Neural crest cell (in vitro differentiated cells): ENCODE measurements around the gene GAS6. TPM values are rescaled to one million over a fixed set of nuclear protein-coding genes. Genes with fewer than 3 reads are reported as not detected.
"Not testable (repeated sequence)": the region's sequence is repeated elsewhere in the genome, so short reads cannot be mapped to it uniquely, and the experiment has no call there.

Experiments used
- DNase-seq: peaks from one replicate; pipeline ENCODE4 v3.0.0; 2021; ENCODE audit warnings: low read depth, mixed read lengths, low spot score
- H3K27ac Mint-ChIP-seq: one replicate; pipeline ENCODE4 v1.8.0; 2021; ENCODE audit warnings: mild to moderate bottlenecking, mixed read lengths; ENCODE audit not compliant: unreplicated experiment
- H3K27me3 Mint-ChIP-seq: 2 replicates; pipeline ENCODE4 v1.8.0; 2021; ENCODE audit warnings: low read depth, mild to moderate bottlenecking, mixed read lengths
- H3K36me3 Mint-ChIP-seq: 2 replicates; pipeline ENCODE4 v1.8.0; 2021; ENCODE audit warnings: low read depth, mild to moderate bottlenecking, mixed read lengths
- H3K4me1 Mint-ChIP-seq: 2 replicates; pipeline ENCODE4 v1.8.0; 2021; ENCODE audit warnings: mixed read lengths
- H3K4me3 Mint-ChIP-seq: one replicate; pipeline ENCODE4 v1.8.0; 2021; ENCODE audit warnings: mild to moderate bottlenecking, mixed read lengths
- H3K9me3 Mint-ChIP-seq: 2 replicates; pipeline ENCODE4 v1.8.0; 2021; ENCODE audit warnings: mixed read lengths
- long read RNA-seq: library from polyadenylated mRNA; unstranded; transcript quantifications from one replicate; pipeline ENCODE4 v2.0.0, GENCODE V29; 2020
- total RNA-seq: library from RNA; stranded (reverse); gene quantifications from 2 replicates; pipeline ENCODE4 v1.2.1, GENCODE V29; 2021
- TF ChIP-seq, protein P1 (sequence below): fragments of 200-600 bp; sonication (generic); conservative IDR thresholded peaks from 2 replicates; pipeline ENCODE4 v1.5.0; 2021; ENCODE audit warnings: antibody characterized with exemption, mild to moderate bottlenecking

GAS6 gene
- total RNA-seq: 7.7 and 9.0 TPM in 2 replicates
- long read RNA-seq, partial matches to known transcripts: 1 of 1 reads
- long read RNA-seq, other reads (novel, unspliced or antisense): 0 of 1 reads

DNA sequence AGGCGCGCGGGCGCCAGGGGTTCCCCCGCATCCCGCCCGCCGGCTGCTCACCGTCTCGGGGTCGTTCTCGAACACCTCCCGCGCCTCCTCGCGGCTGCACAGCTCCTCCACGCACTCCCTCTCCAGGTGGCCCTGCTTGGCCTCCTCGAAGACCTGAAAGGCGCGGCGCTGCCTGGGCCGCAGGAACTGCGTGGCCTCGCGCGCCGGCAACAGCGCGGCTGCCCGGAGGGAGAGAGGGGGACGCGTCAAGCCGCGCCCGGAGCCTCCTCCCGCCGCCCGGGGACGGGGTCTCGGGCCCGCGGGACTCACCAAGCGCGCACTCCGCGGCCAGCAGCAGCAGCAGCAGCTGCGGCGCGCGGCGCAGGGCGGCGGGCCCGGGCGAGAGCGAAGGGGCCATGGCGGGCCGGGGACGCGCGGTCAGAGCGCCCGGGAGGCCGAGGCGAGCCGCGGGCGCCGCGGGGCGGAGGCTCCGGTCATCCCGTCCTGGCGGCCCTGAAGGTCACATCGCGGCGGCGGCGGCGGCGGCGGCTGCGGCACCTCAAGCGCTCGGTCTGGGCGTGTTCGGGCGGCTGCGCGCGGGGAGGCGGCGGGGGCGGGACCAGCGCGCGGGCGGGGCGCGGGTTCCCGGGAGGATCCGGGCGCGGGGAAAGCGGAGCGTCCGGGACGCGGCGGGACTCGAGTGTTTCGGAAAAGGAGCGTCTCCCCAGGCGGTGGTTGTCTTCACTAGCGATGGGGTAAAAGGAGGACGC lies at the start of gene GAS6:
Gene GAS6, minus strand, starts transcription at position 553 of the 749 bp plus-strand sequence. Its CDS starts 156 bp downstream, at position 397.
- Mint-ChIP-seq H3K27me3 (peaks cover 59% of the 10 kb centered on the region), H3K9me3 (peaks cover 7% of the 10 kb centered on the region), H3K4me3 (peak within 1 kb of the TSS; percentile 78), H3K27ac (no peak within 1 kb of the TSS), H3K4me1 (peaks cover 49% of the 10 kb centered on the region), H3K36me3 (peaks cover 3% of the 10 kb centered on the region)
- peak; percentile 40 for DNase-seq
- TF ChIP-seq, protein P1, sequence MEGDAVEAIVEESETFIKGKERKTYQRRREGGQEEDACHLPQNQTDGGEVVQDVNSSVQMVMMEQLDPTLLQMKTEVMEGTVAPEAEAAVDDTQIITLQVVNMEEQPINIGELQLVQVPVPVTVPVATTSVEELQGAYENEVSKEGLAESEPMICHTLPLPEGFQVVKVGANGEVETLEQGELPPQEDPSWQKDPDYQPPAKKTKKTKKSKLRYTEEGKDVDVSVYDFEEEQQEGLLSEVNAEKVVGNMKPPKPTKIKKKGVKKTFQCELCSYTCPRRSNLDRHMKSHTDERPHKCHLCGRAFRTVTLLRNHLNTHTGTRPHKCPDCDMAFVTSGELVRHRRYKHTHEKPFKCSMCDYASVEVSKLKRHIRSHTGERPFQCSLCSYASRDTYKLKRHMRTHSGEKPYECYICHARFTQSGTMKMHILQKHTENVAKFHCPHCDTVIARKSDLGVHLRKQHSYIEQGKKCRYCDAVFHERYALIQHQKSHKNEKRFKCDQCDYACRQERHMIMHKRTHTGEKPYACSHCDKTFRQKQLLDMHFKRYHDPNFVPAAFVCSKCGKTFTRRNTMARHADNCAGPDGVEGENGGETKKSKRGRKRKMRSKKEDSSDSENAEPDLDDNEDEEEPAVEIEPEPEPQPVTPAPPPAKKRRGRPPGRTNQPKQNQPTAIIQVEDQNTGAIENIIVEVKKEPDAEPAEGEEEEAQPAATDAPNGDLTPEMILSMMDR: no peak

DNA sequence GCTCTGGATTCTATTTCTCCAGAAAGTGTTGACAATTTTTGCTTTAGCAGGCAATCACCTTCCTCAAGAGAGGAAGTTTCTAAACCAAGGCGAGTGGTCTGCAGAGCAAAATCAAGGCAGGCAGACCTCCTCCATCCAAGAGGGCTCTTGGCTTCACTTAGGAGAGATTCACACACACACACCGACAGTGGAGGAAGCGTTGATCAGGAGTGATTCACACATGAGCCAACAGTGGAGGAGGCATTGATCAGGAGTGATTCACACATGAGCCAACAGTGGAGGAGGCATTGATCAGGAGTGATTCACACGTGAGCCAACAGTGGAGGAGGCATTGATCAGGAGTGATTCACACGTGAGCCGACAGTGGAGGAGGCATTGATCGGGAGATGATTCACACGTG lies 49.5 kb upstream of the GAS6 start:
- H3K4me3 Mint-ChIP-seq, DNase-seq, H3K9me3 Mint-ChIP-seq, H3K36me3 Mint-ChIP-seq, H3K27ac Mint-ChIP-seq, H3K4me1 Mint-ChIP-seq: not testable (repeated sequence)
- peaks cover 11% of the 10 kb centered on the region for H3K27me3 Mint-ChIP-seq

DNA sequence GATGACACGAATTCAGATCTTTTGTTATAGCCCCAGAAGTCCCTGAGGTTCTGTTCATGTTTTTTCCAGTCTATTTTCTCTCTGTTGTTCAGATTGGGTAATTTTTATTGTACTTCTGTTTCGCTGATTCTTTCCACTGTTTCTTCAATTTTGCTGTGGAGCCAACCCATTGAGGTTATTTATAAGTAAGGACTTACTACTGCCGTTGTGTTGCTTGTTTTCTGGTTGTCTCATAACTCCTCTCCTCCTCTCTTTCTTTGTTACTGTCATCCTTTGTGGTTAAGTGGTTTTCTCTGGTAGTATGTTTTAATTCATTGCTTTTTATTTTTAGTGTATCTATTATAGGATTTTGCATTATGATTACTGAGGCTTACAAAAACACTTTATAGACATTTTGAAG lies 48.7 kb upstream of the GAS6 start:
- H3K4me1 Mint-ChIP-seq: no peaks in the 10 kb centered on the region
- H3K4me3 Mint-ChIP-seq: no peak overlapping the region
- no peak overlapping the region for H3K27ac Mint-ChIP-seq
- peaks cover 14% of the 10 kb centered on the region for H3K27me3 Mint-ChIP-seq
- H3K36me3 Mint-ChIP-seq: no peaks in the 10 kb centered on the region
- no peak for DNase-seq
- TF ChIP-seq, protein P1: no peak
- peaks cover 3% of the 10 kb centered on the region for H3K9me3 Mint-ChIP-seq

DNA sequence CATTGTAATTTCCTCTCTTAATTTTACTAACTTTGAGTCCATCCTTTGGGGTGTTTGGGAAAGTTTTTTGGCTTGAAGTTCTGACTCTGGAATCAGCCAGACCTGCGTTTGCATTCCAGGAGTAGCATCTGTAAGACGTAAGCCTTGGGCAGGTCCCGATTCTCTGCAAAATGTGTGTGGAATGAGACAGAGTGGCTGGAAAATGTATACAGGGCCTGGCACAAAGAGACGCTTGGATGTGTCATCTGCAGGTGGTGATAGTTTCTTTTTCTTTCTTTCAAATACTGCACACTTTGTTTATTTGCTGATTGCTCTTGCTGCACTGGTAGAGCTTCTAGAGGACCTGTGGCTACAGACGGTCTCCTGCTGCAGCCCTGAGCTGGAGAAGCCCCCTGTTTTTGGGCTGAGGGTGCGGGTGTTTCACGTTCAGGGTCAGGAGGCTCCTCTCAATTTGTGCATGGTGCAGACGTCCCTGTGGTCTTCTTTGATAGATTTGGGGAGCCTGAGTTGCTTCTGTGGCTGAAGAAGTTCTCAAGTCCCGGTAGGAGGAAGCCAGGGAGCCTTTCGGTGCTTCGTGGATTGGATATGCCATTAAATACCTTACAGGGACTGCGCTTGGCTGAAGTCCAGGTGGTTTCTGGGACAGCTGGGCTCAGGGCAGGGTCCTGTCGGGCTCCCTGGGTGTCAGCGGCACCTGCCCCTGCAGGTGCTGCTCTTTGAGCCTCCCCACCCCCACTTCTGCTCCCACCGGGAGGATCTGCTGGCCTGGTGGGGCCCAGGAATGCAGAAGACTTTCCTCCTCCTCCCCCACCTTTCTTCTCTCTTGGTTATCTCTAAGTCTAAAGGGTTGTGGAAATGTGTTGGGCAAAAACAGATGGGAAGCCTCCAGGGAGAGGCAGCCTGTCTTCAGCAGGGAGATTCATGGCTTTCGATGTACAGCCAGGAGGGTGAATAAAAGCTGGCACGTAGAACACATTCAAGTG lies 44.0 kb upstream of the GAS6 start:
- DNase-seq: no peak
- Mint-ChIP-seq H3K4me1 (no peaks in the 10 kb centered on the region), H3K27me3 (peaks cover 9% of the 10 kb centered on the region), H3K9me3 (peaks cover 3% of the 10 kb centered on the region), H3K36me3 (no peaks in the 10 kb centered on the region), H3K27ac (no peak overlapping the region), H3K4me3 (no peak overlapping the region)
- TF ChIP-seq, protein P1: no peak

DNA sequence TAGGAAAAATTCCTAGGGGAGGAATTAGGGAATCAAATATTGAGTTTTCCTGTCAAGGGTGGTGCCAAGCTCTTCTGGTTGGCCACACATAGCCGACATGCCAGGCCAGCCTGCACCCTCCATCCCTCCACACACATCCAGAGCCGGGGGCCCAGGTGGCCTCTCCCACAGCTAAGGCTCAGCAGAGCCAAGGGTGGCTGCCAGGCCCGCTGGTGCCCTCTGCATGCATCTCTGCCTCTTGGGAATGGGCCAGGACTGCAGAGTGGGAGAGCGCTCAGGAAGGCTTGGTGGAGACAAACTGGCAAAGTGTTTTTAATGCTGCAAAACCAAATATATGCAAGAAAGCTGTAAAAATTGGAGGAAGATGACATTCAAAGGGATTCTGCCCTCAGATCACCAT lies 42.7 kb upstream of the GAS6 start:
- Mint-ChIP-seq H3K27me3 (peaks cover 7% of the 10 kb centered on the region), H3K27ac (no peak overlapping the region), H3K4me3 (no peak overlapping the region), H3K36me3 (no peaks in the 10 kb centered on the region), H3K4me1 (no peaks in the 10 kb centered on the region), H3K9me3 (no peaks in the 10 kb centered on the region)
- no peak for DNase-seq
- TF ChIP-seq, protein P1: no peak
